Stimulated activated CD8-positive, alpha-beta memory T cell treated with anti-CD3 and anti-CD28 coated beads, Interleukin-12 subunit alpha, Interleukin-12 subunit beta, amount 100 ng/mL, for 4 hours (primary cell): ENCODE results near the gene VSTM4.

ENCODE experiments used
- DNase-seq: peaks from one replicate; pipeline ENCODE4 v3.0.0-alpha.2; 2020; ENCODE audit warnings: low read depth

VSTM4 gene

DNA sequence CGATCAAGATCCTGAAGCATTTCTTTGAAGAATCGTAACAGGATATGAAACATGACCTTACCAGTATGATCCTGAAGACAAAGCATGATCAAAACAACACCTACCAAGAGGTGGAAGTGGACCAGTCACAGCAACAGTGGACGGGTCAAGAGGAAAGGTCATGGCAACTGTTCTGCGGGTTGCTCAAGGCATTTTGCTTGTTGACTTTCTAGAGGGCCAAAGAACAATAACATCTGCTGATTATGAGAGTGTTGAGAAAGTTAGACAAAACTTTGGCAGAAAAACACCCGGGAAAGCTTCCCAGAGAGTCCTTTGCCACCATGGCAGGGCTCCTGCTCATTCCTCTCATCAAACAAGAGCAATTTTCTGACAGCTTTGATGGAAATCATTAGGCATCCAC is 110.1 kb downstream of the VSTM4 start:
- no peak for DNase-seq

DNA sequence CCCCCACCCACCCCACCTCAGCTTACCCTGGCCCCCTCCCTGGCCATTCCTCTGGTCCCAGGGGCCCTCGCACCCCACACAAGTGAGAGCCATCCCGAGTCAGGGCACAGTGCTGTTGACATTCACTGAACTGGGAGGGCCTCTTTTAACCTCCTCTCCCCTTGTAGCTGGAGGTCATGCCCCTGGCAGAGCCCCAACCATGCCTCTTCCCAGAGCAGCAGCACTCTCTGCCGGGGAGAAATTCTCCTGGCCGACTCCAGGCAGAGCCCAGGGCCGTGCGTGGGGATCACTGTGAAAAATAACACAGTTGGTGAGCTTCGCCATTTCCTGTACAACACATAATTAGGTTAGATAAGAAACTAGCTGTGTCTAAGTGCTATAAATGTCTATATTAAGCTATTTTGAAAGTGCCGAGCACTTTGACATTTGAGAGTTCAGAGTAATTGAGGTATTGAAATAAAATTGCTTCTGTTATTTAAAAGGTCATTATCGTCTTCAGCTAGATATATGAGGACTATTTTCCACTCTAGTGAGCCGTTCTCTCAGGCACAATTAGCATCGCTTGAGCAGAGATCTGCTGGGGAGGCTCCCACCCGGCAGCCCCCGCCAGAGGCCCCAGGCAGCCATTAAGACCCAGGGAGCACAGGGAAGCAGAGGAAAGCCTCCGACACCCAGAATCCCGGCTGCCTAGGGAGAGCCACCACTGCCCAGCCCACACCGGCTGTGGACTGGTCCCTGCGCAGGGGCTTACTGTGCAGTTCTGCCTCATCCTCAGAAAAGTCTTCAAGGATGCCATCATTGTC is 113.3 kb downstream of the VSTM4 start:
- DNase-seq = no peak

DNA sequence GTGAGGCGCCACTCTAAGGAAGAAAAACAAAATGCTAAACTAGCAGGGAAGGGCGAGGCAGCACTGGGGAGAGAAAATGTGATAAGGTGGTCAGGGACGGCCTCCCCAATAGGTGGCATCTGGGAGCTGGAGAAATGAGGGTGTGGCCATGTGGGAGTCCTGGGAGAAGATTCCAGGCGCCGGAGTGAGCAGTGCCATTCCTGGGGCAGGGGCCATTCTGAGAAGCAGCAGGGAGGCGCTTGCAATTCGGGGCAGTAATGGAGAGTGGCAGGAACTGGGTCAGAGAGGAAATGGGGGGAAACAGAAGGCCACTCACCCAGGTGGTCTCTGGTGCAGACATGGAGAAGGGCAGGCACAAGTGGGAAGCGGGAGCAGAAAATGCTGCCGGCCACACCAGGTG is 113.9 kb downstream of the VSTM4 start:
- DNase-seq = no peak

DNA sequence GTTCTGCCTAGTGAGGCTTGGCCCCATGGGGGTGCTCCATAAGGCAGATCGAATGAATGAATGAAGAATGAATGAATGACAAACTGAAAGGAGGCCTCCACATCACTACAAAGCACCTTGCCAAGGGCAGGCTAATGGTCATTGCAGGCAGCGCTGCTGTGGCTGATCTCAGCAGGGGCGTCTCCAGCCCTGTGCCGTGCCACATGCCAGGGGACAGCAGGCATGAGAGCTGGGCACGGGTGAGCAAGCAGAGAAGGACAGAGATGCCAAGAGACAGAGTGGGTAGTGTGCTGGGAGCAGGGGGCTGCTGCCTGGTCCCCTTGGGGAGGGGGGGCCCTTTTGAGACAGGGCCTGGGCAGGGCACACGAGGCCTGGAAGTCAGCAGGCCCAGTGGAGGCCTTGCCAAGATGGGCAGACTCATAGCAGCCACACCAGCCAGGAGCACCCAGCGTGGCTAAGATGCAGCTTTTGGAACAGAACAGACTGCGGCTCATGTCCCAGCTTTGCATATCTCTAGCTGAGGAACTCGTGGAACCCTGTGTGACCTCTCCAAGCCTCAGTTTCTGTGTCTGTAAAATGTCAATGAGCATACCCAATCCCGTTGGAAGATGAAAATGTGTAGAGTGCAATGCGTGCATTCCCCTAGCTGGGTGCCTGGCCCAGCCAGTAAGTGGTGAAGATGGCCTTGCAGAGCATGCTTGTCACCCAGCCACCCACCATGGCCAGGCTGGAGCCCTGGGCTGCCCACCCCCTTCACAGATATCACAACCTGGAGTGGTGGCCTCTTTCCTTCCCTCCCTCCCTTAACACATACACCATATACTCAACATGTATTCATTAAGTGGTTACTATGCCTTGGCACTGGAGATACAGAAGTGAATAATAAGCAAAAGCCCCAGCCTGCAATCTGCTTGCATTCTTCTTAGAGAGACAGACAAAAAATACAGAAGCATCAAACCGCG is 114.6 kb downstream of the VSTM4 start:
- DNase-seq = no peak

DNA sequence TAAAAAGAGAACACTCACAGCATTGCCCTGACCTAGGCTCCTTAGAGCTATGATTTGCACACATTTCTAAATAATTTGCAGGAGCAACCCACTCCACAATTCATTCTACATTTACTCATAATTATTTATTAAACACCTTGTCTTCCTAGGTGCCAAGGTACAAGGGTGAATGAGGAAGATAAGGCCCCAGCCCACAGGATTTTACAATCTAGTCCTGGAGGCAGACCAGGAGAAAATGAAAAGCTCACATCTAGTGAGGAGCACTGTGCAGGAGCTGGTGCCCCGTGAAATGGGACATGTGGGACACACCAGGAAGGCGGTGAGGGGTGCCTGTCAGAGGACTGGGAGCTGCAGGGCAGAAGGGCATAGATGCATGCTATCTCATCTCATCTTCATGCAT is 116.0 kb downstream of the VSTM4 start:
- no peak for DNase-seq

DNA sequence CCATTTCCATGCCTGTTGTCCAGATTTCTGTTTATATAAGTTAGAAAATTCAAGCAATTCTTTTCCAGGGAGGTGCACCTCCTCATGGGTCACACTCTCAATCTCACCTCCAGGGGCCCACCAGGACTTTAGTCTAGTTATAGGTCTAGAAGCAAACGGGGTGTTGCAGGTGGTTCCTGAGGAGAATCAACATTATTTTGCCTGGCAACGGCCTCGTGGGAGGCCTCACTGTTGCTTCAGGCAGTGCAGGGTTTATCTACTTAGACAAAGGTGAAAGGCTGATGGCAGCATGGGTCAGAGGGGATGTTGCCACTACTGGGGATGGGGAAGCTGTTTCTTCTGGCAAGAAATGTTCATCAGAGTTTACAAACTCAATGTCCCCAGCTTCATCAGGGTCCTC is 119.0 kb downstream of the VSTM4 start:
- no peak for DNase-seq

DNA sequence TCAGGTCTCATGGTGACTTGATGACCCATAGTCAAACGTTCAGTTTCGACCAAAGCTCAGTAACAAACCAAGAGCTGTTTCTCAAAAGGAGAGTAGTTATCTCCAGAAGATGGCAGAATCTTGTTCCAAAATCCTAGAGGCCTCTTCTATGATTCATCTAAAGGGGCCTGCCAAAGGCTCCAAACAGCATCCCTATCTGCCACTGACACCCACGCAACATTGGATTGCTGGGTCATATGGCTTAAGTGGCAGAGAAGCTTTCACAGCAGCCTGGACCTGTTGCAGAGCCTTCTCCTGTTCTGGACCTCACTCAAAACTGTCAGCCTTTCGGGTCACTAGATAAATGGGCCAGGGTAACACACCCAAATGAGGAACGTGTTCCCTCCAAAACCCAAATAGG is 121.7 kb downstream of the VSTM4 start:
- no peak for DNase-seq

DNA sequence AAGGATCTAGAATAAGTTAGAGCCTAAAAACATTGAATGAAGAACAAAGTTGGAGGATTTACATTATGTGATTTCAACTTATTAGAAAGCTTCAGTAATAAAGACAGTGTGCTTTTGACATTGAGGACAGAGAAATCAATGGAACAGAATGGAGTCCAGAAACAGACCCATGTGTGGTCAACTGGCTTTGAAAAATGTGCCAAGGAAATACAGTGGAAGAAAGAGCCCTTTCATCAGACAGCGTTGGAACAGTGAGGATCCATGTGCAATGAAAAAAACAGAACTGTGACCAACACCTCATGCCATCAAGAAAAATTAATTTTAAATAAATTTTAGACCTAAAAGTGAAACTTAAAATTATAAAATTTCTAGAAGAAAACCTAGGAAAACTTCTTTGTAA is 125.1 kb downstream of the VSTM4 start:
- no peak for DNase-seq

DNA sequence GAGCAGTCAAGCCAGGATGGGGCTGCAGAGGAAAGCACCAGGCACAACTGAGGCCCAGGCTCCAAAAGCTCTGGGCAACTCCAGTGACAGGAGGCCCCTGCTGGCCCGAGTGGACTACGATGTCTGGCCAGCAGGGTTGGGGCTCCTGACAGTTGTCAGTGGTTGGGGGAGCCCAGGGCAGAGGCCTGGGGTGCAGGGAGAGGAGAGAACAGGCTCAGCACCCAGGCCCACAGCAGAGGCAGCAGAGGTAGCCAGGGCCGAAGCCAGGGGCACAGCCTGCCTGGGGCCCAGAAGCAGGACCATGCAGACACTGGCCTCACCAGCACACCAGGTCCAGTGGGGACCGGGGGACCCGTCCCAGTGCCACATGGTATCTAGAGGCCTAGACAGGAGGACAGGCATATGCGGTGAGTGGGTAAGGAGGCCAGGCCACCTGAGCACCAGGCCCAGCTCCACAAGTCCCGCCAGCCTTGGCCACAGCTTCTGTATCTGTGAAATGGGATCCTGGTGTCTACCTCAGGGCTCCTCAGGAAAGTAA is 129.6 kb downstream of the VSTM4 start:
- no peak for DNase-seq

DNA sequence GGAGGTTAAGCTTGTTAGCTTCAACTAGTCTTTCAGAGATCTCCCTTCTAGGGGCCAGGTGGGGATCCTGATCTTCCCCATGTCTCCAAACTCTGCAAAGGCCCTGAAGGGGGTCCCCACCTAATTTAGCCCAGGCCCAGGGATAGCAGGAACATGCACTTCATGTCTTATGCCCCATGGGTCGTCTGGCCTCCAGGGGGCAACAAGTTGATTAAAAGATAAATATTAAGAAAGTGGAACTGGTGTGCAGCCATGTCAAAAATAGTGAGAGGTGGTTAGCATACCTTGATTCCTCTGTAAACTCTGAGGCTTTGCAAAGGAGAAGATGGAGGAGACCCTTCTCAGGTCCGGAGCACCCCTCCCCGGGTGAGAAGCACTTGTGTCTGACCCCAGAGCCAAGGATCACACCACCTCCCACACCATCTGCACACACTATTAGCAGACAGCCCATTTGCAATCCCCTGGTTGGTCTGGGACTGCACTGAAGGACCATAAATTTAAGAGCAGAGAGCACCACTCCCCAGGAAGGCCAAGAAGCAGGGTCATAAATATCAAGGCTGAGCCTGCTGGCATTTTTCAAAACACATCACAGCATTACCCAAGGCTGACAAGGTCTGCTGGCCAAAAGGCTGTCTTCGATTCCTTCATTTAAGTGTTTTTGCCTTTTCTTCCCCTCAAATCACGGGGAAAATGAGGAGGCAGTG is 131.5 kb downstream of the VSTM4 start:
- DNase-seq = no peak

DNA sequence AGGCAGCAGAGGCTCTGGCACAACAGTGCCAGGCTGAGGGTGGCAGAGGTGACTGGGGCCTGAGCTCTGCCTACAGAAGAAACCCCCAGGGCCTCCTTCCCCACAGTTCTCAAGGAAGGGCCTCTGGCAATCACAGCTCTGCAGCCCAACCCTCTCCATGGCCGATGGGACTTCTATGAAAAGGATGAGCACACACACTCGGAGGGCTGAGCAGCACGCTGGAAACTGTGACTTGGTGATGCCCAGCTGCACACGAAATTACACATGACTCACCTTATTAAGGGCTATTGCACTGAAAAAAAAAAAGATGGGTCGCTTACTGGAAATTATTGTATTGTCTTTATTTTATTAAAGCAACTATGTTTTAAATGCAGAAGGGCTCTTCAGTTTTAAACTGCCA is 132.7 kb downstream of the VSTM4 start:
- DNase-seq = no peak

DNA sequence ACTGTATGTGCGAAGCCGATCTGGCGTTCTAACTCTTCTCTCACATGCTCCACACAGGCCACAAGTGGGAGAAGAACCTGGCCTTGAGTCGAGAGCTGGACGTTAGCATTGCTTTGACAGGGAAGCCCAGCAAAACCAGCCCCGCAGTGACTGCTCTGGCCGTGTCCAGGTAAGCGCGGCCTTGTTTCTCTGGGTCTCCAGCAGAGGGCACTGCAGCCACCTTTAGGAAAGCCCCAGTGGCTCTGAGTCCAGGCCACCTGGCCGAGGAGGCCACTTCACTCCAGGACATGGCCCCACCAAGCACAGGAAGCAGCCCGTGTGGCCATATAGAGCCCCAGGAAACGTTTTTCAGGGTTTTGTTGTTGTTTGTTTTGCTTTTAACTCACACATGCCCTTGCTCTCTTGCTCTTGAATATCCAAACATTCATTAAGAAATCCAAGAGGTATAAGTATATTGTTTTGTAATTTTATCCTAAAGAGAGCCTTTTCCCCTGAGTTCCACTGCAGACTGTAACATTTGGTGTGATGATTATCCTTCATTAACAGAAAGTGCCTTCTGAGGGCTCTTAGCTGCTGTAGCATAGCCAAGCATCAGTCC is 133.9 kb downstream of the VSTM4 start:
- DNase-seq = no peak

DNA sequence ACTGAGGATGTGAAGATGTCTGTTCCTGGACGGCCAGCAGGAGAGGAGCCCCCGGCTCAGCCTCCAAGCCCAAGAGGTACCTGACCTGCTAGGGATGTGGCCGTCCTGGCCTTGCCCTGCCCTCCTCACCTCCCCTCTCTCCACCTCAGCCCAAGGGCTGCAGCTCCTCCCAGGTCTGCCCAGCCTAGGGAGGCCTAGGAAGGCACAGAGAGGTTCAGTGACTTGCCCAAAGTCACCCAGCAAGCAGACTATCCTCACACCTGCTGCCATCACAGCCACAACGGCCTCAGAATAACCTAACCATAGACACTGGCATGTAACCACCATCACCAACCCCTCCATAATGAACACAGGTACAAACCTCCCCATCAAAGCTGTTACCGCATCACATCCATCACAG is 137.0 kb downstream of the VSTM4 start:
- DNase-seq = no peak

DNA sequence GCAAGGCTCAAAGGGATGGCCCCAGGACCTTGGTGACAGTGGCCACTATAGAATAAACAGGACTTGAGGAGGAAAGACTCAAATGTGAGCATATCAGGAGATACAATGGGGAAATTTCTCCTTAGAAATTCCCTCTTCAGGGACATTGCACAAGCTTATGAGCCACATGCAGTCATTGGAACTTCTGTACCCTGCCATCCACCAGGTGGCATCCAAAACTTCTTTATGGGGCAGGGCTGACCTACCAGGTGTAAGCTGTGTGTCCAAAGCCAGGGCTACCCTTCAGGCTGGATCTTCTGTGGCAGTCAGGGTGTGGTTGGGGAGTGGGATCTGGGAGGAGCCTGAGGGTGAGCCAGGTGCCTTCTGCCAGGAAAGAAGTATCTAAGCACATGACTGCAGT is 139.1 kb downstream of the VSTM4 start:
- DNase-seq = no peak

DNA sequence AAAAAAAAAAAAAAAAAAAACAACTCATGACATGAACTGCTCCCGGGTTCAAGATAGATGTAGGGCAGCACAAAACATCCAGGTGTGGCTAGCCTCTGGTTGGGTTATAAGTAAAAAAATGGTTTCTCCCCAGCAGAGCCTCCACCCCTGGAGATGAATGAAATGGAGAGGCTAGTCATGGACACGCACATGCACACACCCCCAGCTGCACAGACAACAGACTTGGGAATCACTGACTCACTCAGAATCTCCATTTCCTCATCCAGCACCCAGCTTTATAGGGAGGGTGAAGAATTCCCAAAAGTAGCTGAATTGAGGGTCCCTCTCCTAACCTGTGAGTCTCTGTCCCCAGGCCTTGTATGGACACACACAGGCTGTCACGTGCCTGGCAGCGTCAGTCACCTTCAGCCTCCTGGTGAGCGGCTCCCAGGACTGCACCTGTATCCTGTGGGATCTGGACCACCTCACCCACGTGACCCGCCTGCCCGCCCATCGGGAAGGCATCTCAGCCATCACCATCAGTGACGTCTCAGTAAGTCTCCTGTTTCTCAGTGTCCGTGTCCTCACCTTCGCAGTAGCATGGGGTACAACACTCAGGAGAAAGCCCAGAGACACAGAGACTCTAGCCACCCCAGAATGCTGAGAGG is 140.7 kb downstream of the VSTM4 start:
- no peak for DNase-seq

DNA sequence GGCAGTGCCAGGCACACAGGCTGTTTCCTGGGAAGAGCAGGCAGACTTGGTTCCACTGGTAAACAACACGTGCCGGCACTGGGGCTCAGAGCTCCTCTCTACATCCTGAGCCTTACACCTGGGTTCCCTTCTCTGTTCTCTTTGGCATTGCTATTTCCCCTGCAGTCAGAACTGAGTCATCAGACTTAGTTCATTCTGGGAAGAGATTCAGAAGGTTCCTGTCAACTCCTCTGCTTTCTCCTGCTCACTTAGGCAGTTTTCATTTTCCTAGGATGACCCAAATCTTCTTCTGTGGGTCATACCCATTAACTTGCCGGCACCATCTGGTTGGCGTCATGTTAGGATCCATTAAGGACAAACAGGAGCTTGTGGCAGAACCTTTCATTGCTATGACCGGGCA is 142.3 kb downstream of the VSTM4 start:
- no peak for DNase-seq

DNA sequence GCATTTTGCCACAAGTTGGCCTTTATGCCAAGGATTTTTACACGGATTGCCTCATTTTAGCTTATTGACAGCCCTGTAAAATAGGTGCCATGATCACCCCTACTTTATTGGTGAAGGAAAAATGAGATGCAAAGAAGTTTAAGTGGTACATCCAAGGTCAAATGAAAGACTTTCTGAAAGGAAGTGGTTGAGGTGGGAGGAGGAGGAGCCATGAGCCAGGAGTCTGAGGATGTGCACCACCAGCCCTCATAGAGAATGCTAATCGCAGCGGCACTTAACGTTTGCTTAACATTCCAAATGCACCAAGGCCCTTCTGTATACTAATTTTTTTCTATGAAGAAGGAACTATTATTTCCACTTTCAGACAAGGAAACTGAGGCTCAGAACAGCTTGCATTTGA is 144.7 kb downstream of the VSTM4 start:
- no peak for DNase-seq

DNA sequence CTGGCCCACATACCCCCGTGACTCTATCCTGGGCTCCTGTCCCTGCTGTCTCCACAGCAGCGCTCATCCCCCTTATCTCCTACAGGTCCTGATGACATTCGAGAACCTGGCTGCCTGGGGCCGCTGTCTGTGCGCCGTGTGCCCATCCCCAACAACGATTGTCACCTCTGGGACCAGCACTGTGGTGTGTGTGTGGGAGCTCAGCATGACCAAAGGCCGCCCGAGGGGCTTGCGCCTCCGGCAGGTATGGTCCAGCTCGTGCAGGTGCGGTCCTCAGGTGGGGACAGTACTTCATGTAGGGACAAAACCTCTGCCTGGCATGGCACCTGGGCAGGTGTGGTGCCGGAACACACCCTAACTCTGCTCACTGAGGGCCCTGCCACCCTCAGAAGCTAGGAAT is 145.3 kb downstream of the VSTM4 start:
- DNase-seq = no peak

DNA sequence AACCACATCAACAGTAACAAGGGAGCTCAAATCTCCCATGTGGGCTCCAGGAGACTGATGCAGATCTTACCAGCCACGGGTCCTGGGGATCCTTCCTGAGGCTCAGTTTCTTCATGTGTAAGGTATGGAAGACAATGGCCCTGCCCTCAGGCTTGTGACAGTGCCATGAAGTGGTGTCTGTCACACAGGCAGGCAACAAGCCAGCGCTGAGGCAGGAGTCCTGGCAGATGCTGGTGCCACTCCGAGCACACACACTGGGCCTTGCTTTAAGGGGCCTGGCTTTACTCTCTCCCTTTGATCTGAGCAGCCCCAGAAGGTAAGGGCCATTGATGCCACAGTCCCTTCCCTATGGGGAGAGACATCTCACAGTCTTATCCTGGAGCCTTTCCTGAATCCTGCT is 147.3 kb downstream of the VSTM4 start:
- DNase-seq = no peak

DNA sequence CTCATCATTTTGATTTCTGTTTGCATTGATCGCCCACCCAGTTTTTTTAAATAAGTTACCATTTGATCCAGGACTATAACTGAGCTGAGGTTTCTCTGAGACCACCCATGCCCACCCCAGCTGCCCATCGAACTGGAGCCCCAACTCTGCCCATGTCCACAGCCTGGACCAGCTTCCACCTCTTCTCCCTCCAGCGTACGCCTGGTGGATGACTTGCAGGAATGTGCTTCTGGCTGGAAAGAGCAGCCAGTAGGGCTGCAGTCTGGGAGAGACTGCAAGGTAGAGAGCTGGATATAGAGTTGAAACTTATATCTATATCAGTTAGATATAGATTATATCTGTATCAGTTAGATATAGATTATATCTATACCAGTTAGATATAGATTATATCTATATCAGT is 149.9 kb downstream of the VSTM4 start:
- no peak for DNase-seq
